Occipital lobe (tissue), 2 donors: ENCODE data around the gene GLYR1. TPM values are rescaled to one million over a fixed set of nuclear protein-coding genes. Genes with fewer than 3 reads are reported as not detected.
"Not testable (repeated sequence)": the region's sequence is repeated elsewhere in the genome, so short reads cannot be mapped to it uniquely, and the experiment has no call there.

ENCODE experiments used
- DNase-seq: peaks from one replicate; lab custom pipeline; 2025; lab: John Stamatoyannopoulos, UW
- total RNA-seq: library from RNA; depleted of rRNA; stranded (reverse); fragments of >200 nt; gene quantifications from one replicate; pipeline ENCODE4 v1.2.3, GENCODE V29; 2014

Gene GLYR1
- total RNA-seq, result 70.2 TPM

- peak; percentile 95 for DNase-seq
Observed at GRCh38 chr16:4846901-4847773, at the start of gene GLYR1, which contains the start of gene UBN1. Gene GLYR1 (minus strand): TSS chr16:4847288. CDS start chr16:4847265, 23 bp downstream. Gene UBN1 (plus strand): TSS chr16:4847481. CDS start chr16:4852918, 5,437 bp downstream.

DNA sequence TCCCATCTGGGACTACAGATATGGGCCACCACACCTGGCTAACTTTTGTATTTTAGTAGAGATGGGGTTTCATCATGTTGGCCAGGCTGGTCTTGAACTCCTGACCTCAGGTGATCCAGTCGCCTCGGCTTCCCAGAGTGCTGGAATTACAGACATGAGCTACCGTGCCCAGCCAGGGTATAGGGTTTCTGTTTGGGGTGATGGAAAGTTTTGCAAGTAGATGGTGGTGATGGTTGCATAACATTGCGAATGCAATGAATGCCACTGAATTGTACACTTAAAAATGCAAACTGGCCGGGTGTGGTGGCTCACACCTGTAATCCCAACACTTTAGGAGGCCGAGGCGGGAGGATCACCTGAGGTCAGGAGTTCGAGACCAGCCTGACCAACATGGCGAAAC, 49.7 kb upstream of the GLYR1 start:
- not testable (repeated sequence) for DNase-seq

- DNase-seq, result no peak
Observed at GRCh38 chr16:4895366-4895765, 48.3 kb upstream of the GLYR1 start.

DNA sequence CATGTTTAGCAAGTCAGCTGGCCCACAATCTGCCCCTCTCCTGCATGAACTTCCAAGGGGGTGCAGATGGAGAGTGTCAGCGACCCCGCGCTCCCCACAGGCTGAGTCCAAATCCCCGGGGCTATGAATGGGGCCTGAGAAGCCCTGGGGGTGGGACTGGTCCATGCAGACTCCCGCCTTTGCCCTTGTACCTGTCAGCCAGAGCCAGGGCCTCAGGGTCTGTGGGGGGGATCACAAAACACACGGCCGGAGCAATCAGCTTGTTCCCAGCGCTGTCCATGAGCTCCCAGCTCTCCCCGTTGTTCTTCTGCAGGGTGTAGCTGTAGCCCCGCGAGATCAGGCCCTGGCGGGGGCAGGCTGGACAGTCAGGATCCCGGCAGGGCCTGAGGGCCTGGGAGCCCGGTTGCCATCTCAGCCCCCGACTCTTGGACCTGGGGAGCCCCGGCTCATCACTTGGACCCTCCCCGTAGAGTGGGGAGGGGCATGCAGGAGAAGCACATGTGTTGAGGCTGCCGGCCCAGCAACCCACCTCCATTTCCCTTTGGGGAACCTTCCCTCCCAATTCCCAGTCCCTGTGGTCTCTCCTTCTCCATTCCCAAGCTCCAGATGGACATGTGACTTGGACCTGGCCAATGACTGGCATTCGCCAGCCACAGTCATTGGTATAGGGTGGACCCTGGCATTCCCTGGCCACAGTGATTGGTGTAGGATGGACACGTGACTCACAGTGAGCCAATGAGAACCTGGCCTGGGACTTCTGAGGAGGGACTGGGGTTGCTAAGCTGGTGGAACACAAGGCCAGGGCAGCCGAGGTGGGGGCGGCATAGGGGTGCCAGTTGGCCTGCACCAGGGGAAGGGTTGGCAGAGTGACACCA, 47.4 kb upstream of the GLYR1 start:
- no peak for DNase-seq

DNA sequence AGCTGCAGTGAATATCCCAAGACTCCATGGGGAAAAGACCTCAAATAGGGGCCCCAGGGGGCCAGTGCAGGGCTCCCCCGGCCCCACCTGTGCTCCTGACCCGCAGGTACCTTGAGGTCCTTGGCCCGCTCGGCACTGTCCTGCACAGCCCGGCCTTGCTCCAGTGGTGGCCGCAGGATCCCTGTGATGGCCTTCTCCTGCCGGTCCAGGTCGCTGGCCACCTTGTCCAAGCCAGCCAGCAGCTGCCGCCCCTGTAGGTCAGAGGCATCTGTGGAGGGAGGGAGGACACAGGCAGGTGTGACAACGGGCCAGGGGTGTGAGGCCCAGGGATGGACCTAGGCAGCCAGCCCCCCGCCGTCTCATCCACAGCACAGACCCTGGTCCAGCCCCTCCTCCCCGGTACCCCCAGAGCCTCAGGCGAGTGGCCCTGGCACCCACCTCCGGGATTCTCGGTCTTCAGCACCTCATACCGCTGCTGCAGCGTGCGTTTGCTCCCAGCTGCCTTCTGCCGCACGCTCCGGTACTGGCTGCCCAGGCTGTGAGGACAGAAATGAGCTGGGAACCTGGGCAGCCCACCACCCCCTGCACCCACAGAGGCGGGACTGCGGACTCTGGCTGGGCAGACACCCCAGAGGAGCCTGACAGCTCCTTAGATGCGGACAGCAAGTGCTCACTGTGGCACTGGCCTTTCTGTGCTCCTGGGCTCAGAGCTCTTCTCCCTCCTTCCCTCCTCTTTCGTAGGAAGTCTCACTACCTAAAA, 46.2 kb upstream of the GLYR1 start:
- DNase-seq, result no peak

- DNase-seq, result no peak
Observed at GRCh38 chr16:4892361-4893102, 45.4 kb upstream of the GLYR1 start.

GRCh38 chr16:4891886-4892216, 44.8 kb upstream of the GLYR1 start:
- DNase-seq, result no peak

DNA sequence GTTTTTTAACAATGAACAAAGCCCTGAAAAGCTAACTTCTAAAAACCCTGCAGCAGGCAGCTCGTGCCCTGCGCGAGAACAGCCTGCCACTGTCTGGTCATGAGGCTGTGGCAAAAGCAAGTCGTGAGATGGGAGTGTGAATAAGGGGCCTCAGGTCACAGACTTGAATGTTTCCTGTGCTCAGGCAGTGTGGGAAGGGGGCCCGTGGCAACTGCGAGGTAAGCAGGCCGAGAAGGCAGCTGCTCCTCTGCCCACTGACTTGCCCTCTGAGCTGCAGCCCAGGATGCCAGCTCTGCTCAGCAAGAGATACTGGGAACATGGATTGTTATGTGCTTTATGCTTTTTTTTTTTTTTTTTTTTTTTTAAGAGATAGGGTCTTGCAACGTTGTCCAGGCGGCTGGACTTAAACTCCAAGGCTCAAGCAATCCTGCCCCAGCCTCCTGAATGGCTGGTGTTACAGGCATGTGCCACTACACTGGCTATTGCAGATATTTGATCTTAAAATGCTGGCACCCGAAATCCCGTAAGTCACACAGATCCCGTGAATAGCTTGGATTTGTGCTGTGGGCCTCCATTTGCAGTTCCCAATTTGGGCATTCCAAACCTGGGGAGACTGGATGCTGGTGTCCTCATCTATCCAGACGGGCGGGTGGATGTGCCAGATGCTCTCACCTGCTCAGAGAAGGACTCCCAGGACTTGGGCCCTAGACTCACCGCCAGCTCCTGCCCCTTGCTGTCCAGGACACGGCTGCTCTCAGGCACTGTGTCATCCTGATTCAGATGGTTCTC, 44.2 kb upstream of the GLYR1 start:
- DNase-seq, result no peak

- no peak for DNase-seq
Observed at GRCh38 chr16:4890686-4891085, 43.6 kb upstream of the GLYR1 start.

- no peak for DNase-seq
Observed at GRCh38 chr16:4890026-4890425, 42.9 kb upstream of the GLYR1 start.

DNA sequence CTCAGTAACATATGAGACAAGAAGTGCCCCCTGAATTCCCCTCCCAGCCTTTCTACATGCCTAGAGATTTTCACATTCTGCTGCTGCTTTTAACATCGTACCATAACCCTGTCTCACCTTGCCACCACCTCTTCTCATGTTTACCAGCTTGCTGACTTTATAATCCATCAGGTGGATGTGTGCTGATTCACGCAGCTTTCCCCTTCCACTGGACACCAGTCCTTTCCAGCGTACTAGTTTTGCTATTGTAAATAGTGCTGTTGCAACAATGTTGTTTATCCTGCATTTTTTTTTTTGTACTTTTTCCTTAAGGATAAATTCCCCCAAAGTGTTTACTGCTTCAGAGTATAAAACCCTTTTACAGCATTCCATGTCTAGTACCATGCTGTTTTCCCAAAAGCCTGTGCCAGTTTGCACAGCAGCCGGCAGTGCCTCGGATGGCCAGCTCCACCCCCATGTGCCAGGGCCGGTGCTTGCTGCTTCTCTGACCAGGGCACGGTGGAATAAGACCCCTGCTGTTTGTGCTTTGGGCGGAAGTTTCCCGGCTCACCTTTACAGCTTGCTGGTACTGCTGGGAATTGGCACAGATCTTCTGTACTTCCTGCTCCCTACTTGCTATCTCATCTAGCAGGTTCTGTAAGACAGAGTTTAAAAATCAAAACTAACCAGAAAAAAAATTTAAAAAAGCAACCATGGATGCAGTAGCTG, 41.5 kb upstream of the GLYR1 start:
- DNase-seq, result no peak

- no peak for DNase-seq
Observed at GRCh38 chr16:4886151-4886550, 39.1 kb upstream of the GLYR1 start.

DNA sequence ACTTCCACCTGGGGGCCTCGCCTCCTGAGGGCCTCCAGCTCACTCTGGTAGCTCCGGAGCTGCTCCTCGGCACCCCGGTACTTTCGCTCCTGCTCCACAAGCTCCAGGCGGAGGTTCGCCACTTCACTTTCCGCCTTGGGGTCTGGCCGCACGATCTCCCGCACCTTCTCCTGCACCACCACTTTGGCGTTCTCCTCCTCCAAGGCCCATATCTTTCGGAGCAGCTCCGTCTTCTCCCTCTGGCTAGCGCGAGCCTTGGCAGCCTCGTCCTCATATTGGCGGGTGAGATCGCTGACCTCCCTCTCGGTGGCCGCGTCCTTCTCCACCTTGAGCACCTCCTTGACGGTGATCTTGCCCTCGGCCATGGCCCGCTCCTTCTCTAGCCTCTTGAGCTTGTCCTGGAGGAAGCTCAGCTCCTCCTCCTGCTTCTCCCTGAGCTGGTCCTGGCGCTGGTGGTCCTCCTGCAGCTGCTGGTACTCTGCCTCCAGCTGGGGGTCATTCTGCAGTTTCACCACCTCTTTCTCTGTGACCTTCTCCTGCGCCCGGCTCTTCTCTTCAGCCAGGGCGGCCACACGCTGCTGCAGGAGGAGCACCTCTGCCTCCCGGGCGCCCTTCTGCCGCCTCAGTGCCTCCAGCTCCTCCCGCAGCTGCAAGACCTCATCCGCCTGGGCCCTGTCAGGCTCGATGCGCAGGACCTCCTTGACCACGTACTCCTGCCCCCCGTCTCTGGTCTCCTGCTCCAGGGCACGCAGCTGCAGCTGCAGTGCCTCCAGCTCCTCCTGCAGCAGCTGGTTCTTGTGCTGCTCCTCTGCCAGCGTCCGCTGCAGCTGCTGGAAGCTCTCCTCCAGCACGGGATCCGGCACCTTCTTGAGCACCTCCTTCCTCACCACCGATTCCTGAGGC, 38.1 kb upstream of the GLYR1 start:
- no peak for DNase-seq

- DNase-seq, result no peak
Observed at GRCh38 chr16:4884209-4884608, 37.1 kb upstream of the GLYR1 start.

DNA sequence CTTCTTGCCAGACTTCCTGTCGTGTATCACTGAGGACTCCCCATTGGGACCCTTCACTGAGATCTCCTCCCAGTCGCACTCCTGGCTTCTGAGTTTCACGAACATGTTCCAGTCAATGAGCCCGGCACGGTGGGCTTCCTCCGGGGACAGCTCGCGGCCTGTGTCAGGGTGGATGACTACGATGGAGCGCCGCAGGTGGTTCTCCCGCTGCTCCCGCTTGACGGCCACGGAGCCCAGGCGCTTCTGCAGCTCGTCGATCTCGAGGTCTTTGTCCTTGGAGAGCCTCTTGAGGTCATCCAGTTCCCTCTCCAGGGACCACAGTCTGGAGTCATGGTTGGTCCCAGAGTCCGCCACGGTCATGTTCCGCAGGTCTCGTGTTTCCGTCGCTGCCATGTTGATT, 36.4 kb upstream of the GLYR1 start:
- no peak for DNase-seq

GRCh38 chr16:4882633-4883285, 35.7 kb upstream of the GLYR1 start:
- DNase-seq, result no peak

GRCh38 chr16:4882000-4882632, 35.0 kb upstream of the GLYR1 start:
- no peak for DNase-seq
